ENCODE results near the gene SORBS1. TPM values are rescaled to one million over a fixed set of nuclear protein-coding genes. Genes with fewer than 3 reads are reported as not detected.

SORBS1 gene
- total and polyA plus RNA-seq, 8 donors: 11.4 to 25.6 (median 16.8) TPM

- peaks cover 6 to 37% (median 13%) of the 10 kb centered on the region in 3 donors for H3K4me1 ChIP-seq
- TF ChIP-seq CTCF (IDR thresholded peaks at IDR 0.05): no peak
- 43 to 45% methylated on average over 8 of the region's 8 CpGs for WGBS, 2 donors
- ATAC-seq (peak; percentile 84 to 90 (median 87)), FAIRE-seq (no peak), DNase-seq (peak in 5 of 6 donors; percentile 73 to 91 (median 82))
- H3K27ac ChIP-seq: peak overlapping the region in 3 of 4 donors; percentile 23 to 80 (median 59)
- H3K9me3 ChIP-seq: no peaks in the 10 kb centered on the region
- no peak overlapping the region for H3K4me3 ChIP-seq
- no peaks in the 10 kb centered on the region for H3K36me3 ChIP-seq
- no peaks in the 10 kb centered on the region for H3K27me3 ChIP-seq
- intact Hi-C loops (cut with DNase I): no loop called here
These were observed 252.5 kb downstream of the SORBS1 start for GRCh38 chr10:95308389-95309302.

- H3K27ac ChIP-seq: no peak overlapping the region
- no peak for ATAC-seq
These were observed 254.3 kb downstream of the SORBS1 start for GRCh38 chr10:95306851-95307250.

GRCh38 chr10:95306318-95306650 is 254.9 kb downstream of the SORBS1 start:
- H3K36me3 ChIP-seq: no peaks in the 10 kb centered on the region
- no peaks in the 10 kb centered on the region for H3K27me3 ChIP-seq
- WGBS, 2 donors: 70 to 75% methylated on average over 3 of the region's 3 CpGs
- no peak for TF ChIP-seq CTCF (IDR thresholded peaks at IDR 0.05)
- no peaks in the 10 kb centered on the region for H3K9me3 ChIP-seq
- peaks cover 0 to 26% (median 13%) of the 10 kb centered on the region in 3 donors for H3K4me1 ChIP-seq
- DNase-seq: no peak
- H3K27ac ChIP-seq: no peak overlapping the region
- intact Hi-C loops (cut with DNase I): no loop called here
- no peak overlapping the region for H3K4me3 ChIP-seq
- no peak for ATAC-seq
- FAIRE-seq: no peak

More at GRCh38 chr10:95306851-95307250, 254.3 kb downstream of the SORBS1 start:
- Histone ChIP-seq H3K9me3 (no peaks in the 10 kb centered on the region), H3K4me3 (no peak overlapping the region), H3K27me3 (no peaks in the 10 kb centered on the region), H3K4me1 (peaks cover 3 to 26% (median 13%) of the 10 kb centered on the region in 3 donors), H3K36me3 (no peaks in the 10 kb centered on the region)
- 26 to 44% methylated on average over 1 of the region's 1 CpG for WGBS, 2 donors
- DNase-seq (no peak), FAIRE-seq (no peak)
- intact Hi-C loops (cut with DNase I): no loop called here
- TF ChIP-seq CTCF (IDR thresholded peaks at IDR 0.05): no peak

- Histone ChIP-seq H3K4me3 (no peak overlapping the region), H3K27me3 (no peaks in the 10 kb centered on the region), H3K4me1 (peaks cover 0 to 26% (median 13%) of the 10 kb centered on the region in 3 donors), H3K9me3 (no peaks in the 10 kb centered on the region), H3K27ac (no peak overlapping the region), H3K36me3 (no peaks in the 10 kb centered on the region)
- no peak for DNase-seq
- intact Hi-C loops (cut with DNase I): no loop called here
- WGBS, 2 donors: 29 to 31% methylated on average over 10 of the region's 10 CpGs
- no peak for FAIRE-seq
- TF ChIP-seq CTCF (IDR thresholded peaks at IDR 0.05): no peak
- ATAC-seq: peak in 2 of 4 donors; percentile 20 to 23
These were observed 255.4 kb downstream of the SORBS1 start for GRCh38 chr10:95305606-95306317.

All from pancreas (tissue), 10 donors.